Heart right ventricle (tissue), 16 donors: ENCODE measurements around the gene SNX8. TPM values are rescaled to one million over a fixed set of nuclear protein-coding genes. Genes with fewer than 3 reads are reported as not detected.

Experiments used
- ATAC-seq, 8 donors: fragments of 200-7000 bp; cut with Tn5 transposase; one replicate each; pipeline ENCODE4 v1.9.1; 2020; ENCODE audit warnings: mild to moderate bottlenecking in 8 of 8, moderate library complexity in 8 of 8, moderate number of reproducible peaks in 1 of 8
- DNase-seq, 2 donors: peaks; one replicate each; pipeline ENCODE4 v3.0.0-alpha.2; 2020
- H3K27ac ChIP-seq, 10 donors: fragments of 200-600 bp; sonication (generic) in 2 of 10; one replicate each; pipeline versions ENCODE4 v1.5.0 to v1.8.0; 2020 to 2022; ENCODE audit warnings: mild to moderate bottlenecking in 3 of 10
- H3K27me3 ChIP-seq, 7 donors: fragments of 200-600 bp; one replicate each; pipeline ENCODE4 v1.8.0; 2021 to 2022; ENCODE audit warnings: mild to moderate bottlenecking in 2 of 7
- H3K36me3 ChIP-seq, 9 donors: fragments of 200-600 bp; sonication (generic) in 1 of 9; one replicate each; pipeline versions ENCODE4 v1.5.0 to v1.8.0; 2020 to 2022; ENCODE audit warnings: mild to moderate bottlenecking in 2 of 9
- H3K4me1 ChIP-seq, 9 donors: fragments of 200-600 bp; sonication (generic) in 1 of 9; one replicate each; pipeline versions ENCODE4 v1.5.0 to v1.8.0; 2020 to 2022; ENCODE audit warnings: mild to moderate bottlenecking in 4 of 9
- H3K4me3 ChIP-seq, 10 donors: fragments of 200-600 bp; sonication (generic) in 2 of 10; one replicate each; pipeline versions ENCODE4 v1.5.0 to v1.8.0; 2020 to 2022; ENCODE audit warnings: mild to moderate bottlenecking in 7 of 10, moderate library complexity in 2 of 10
- H3K9me3 ChIP-seq, 11 donors: fragments of 200-600 bp in 10 of 11; sonication (generic) in 2 of 11; one replicate each; pipeline versions ENCODE4 v1.5.0 to v1.8.0; 2013 to 2022; ENCODE audit warnings: mild to moderate bottlenecking in 2 of 11, control low read depth in 1 of 11, moderate library complexity in 1 of 11
- CTCF ChIP-seq, 9 donors: fragments of 200-600 bp; sonication (generic) in 2 of 9; IDR thresholded peaks; one replicate each; pipeline versions ENCODE4 v1.5.0 to v1.8.0; 2021 to 2022; ENCODE audit warnings: antibody characterized with exemption in 9 of 9, mild to moderate bottlenecking in 5 of 9, moderate library complexity in 1 of 9
- WGBS, 2 donors: extraction: QIAGEN DNeasy Blood & Tissue Kit; methylation state at CpG; one replicate each; pipeline ENCODE4 v1.1.7; 2013; ENCODE audit warnings: inconsistent platforms in 1 of 2; 5-methylcytosine and 5-hydroxymethylcytosine counted together
- intact Hi-C, 10 donors: fragments of 100-400 bp; cut with DNase I; formaldehyde crosslinking; loops; one replicate each; pipeline versions ENCODE4 v1.11.1 to v1.14.2; 2022
- polyA plus RNA-seq, 2 donors: library from polyadenylated mRNA; stranded (reverse); fragments of 200-250 nt; gene quantifications; one replicate each; pipeline ENCODE4 v1.2.3, GENCODE V29; 2013
- total RNA-seq, 10 donors: library from RNA; stranded (reverse); fragmentation: NEBNext Ultra II Directional in 3 of 10; extraction: Animal tissue kit (Norgen Biotek cat#: 25700) in 3 of 10; gene quantifications; one replicate each; pipeline versions ENCODE4 v1.2.1 to v1.2.4, GENCODE V29; 2021 to 2023
- donor health status: Arrhythmogenic right ventricular cardiomyopathy.
- donor health status: ischemic (EF 13 %, LVEDD 7.1; RV severe dilation, severe dysfunction).
- donor health status: healthy with polysubstance abuse.
- donor health status: DM: no; HTN: yes; CAD: no.
- donor health status: DM: no; HTN: no; CAD: no.
- donor health status: ischemic (EF 25% LVEDD 6.9; RV normal size, moderate dysfunction).
- donor health status: ischemic (EF 25% LVEDD 5.7; RV mildly dilated, moderate dysfunction).
- donor health status: healthy.
- donor health status: DM: yes; HTN: yes; CAD: no.
- donor health status: Ischemic cardiomyopathy.
- donor health status: ischemic (EF 35%, LVEDD 5.7; RV mildly dilated, moderate dysfunction).
- donor health status: nonischemic (EF 11% LVEDD 7.7; RV severe dilation, severe dysfunction).
- donor health status: DM: yes; HTN: yes; CAD: no.
- donor health status: PGD.
- donor health status: ischemic (EF 29% LVEDD 5.4; RV normal size, mild dysfunction).
- donor health status: nonischemic (EF 23%, LVEDD 6.1; RV moderate dilation, normal function).

SNX8 gene
- total and polyA plus RNA-seq, 12 donors, result 14.7 to 31.8 (median 20.4) TPM

- H3K27ac ChIP-seq, result no peak overlapping the region
- no peak overlapping the region for H3K4me3 ChIP-seq
- ATAC-seq, result no peak
- H3K9me3 ChIP-seq, result no peaks in the 10 kb centered on the region
- peaks cover 0 to 48% (median 6%) of the 10 kb centered on the region in 9 donors for H3K36me3 ChIP-seq
- H3K27me3 ChIP-seq, result no peaks in the 10 kb centered on the region
- DNase-seq, result no peak
- no peak for TF ChIP-seq CTCF (IDR thresholded peaks at IDR 0.05)
- 88 to 96% methylated on average over 18 of the region's 18 CpGs for WGBS, 2 donors
- peaks cover 0 to 10% (median 0%) of the 10 kb centered on the region in 9 donors for H3K4me1 ChIP-seq
- intact Hi-C loops, result no loop called here
Observed at GRCh38 chr7:2276107-2276506, 38.1 kb downstream of the SNX8 start.

DNA sequence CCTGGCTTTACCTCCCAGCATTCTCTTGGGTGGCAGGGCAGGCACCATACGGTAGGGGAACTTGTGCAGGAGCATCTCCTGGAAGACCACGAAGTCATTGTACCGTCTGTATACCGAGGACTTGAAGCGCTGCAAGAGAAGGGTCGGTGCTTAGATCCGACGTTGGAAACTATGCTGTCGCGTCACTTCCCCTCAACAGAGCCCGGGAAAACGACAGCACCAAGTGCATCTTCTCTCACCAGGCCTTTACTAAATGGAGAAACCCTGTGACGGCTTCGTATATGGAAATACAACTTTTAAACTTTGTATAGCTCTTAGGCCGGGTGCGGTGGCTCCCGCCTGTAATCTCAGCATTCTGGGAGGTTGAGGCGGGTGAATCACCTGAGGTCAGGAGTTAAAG, 39.1 kb downstream of the SNX8 start:
- ATAC-seq (no peak), DNase-seq (no peak)
- TF ChIP-seq CTCF (IDR thresholded peaks at IDR 0.05), result no peak
- intact Hi-C loops, result no loop called here
- H3K4me3 ChIP-seq, result no peak overlapping the region
- WGBS, 2 donors, result 90 to 92% methylated on average over 18 of the region's 18 CpGs
- no peak overlapping the region for H3K27ac ChIP-seq
- peaks cover 0 to 57% (median 8%) of the 10 kb centered on the region in 9 donors for H3K36me3 ChIP-seq
- peaks cover 0 to 20% (median 0%) of the 10 kb centered on the region in 9 donors for H3K4me1 ChIP-seq
- no peaks in the 10 kb centered on the region for H3K9me3 ChIP-seq
- no peaks in the 10 kb centered on the region for H3K27me3 ChIP-seq

GRCh38 chr7:2274666-2275065, 39.6 kb downstream of the SNX8 start:
- Histone ChIP-seq H3K27ac (no peak overlapping the region), H3K4me1 (peaks cover 0 to 24% (median 2%) of the 10 kb centered on the region in 9 donors), H3K4me3 (no peak overlapping the region), H3K27me3 (no peaks in the 10 kb centered on the region), H3K36me3 (peaks cover 0 to 57% (median 8%) of the 10 kb centered on the region in 9 donors), H3K9me3 (no peaks in the 10 kb centered on the region)
- intact Hi-C loops, result no loop called here
- TF ChIP-seq CTCF (IDR thresholded peaks at IDR 0.05), result no peak
- 80 to 94% methylated on average over 7 of the region's 7 CpGs for WGBS, 2 donors
- DNase-seq (no peak), ATAC-seq (peak in 1 of 8 donors; percentile 10)

GRCh38 chr7:2273866-2274265, 40.4 kb downstream of the SNX8 start:
- no peak for ATAC-seq
- intact Hi-C loops, result no loop called here
- Histone ChIP-seq H3K27ac (no peak overlapping the region), H3K36me3 (peaks cover 0 to 57% (median 8%) of the 10 kb centered on the region in 9 donors), H3K9me3 (no peaks in the 10 kb centered on the region), H3K4me3 (no peak overlapping the region), H3K27me3 (no peaks in the 10 kb centered on the region), H3K4me1 (peaks cover 0 to 27% (median 5%) of the 10 kb centered on the region in 9 donors)
- TF ChIP-seq CTCF (IDR thresholded peaks at IDR 0.05), result no peak
- WGBS, 2 donors, result 97 to 99% methylated on average over 20 of the region's 20 CpGs
- no peak for DNase-seq
